ENCODE data around the gene CES4A. TPM values are rescaled to one million over a fixed set of nuclear protein-coding genes. Genes with fewer than 3 reads are reported as not detected.

Gene CES4A
- total and polyA plus RNA-seq, 9 of the 15 experiments (the other 6 are each of a cell fraction or from before 2014, with no cell fraction given), result 0.09 to 0.13 (median 0.11) TPM; not detected in 6

DNA sequence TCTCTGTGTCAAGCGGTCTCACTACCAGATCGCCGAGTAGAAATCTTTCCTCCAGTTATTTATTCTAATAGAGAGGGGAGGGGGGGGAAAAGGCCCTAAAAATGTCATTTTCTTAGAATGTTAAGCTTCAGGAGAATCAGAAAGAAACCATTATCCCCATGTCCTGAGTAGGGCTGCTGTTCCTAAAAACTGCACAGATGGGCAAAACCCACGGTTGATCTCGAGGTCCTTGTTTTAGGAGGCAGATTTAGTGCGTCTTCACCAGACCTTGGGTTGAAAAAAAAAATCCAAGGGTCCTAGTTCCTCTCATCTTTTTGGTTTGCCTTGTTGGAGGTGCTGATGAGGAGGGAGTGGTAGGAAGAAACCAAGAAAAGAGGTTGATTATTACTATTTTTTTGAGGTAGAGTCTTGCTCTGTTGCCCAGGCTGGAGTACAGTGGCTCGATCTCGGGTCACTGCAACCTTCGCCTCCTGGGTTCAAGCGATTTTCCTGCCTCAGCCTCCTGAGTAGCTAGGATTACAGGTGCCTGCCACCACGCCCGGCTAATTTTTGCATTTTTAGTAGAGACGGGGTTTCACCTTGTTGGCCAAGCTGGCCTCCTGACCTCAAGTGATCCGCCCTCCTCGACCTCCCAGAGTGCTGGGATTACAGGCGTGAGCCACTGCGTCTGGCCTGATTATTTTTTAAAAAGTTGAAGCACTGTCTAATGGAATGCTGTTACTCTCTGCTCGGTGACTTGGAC, 42.0 kb downstream of the CES4A start:
- in situ Hi-C loops (cut with MboI), result no loop called here
- Histone ChIP-seq H3K9me3 (replicated peaks; ENCODE audit: control insufficient read depth, insufficient read depth, low read depth, low read length) (no peaks in the 10 kb centered on the region), H3K4me2 (ENCODE audit: insufficient read depth, low read length) (peak overlapping the region; percentile 92), H3K9me1 (ENCODE audit: control insufficient read depth, insufficient read depth, low read length) (no peaks in the 10 kb centered on the region), H3K4me3 (peak overlapping the region; percentile 85), H3K79me2 (ENCODE audit: control insufficient read depth, insufficient read depth, low read length) (peaks cover 68% of the 10 kb centered on the region), H2AFZ (ENCODE audit: low read depth, low read length) (peak overlapping the region; percentile 78), H3K9ac (ENCODE audit: insufficient read depth in 1 of 2, low read depth in 2 of 2, low read length in 2 of 2) (peak overlapping the region; percentile 88 to 99), H4K20me1 (replicated peaks; ENCODE audit: control insufficient read depth, insufficient read depth, low read length) (no peaks in the 10 kb centered on the region; the same call in none of the 2 replicates), H3K27me3 (ENCODE audit: control insufficient read depth in 2 of 2, insufficient read depth in 2 of 2, low read length in 2 of 2) (no peaks in the 10 kb centered on the region), H3K27ac (ENCODE audit: extremely low read depth, low read depth, low read length) (peak overlapping the region; percentile 97), H3K4me1 (replicated peaks in 1 of 2; ENCODE audit: control insufficient read depth in 2 of 2, insufficient read depth in 2 of 2, low read length in 2 of 2) (peaks cover 13 to 29% of the 10 kb centered on the region in 2 experiments), H3K36me3 (ENCODE audit: control insufficient read depth, insufficient read depth, low read length) (peaks cover 35% of the 10 kb centered on the region; the same call in 2 of the 3 replicates)
- no TSS peak for BruUV-seq (replicated peaks)
- intact Hi-C loops (cut with micrococcal nuclease), result no loop called here
- WGBS (ENCODE audit: insufficient coverage, low coverage, missing lambda C conversion rate), result 14% methylated on average over 18 of the region's 18 CpGs
- ATAC-seq (0 out of 3 replicates have a peak, but pooled peaks have one; percentile 4), FAIRE-seq (peak; percentile 66), DNase-seq (ENCODE audit: extremely low read depth in 1 of 4, low spot score in 3 of 4) (peak in 1 of 4 experiments; percentile 47)
- ChIA-PET CTCF (ENCODE audit: low intra/inter-chr PET ratio) (interaction anchor here (0.6 kb wide), 1 partner anchor 150 kb away, joined by 3 read pairs; the partner anchor contains the start of gene PDP2), POLR2A (interaction anchor here (0.7 to 3.8 kb wide), 8 partner anchors 9 to 285 kb away, joined by 3 to 32 read pairs (median 8); no protein-coding TSS in a partner anchor)
- no peak for TF ChIP-seq XRCC4 (IDR thresholded peaks at IDR 0.05; ENCODE audit: extremely low read depth, insufficient read depth, insufficient read length)
- TF ChIP-seq KDM1A (IDR thresholded peaks at IDR 0.05), result peak; percentile 28 to 36; a peak in 2 of 4 replicates
- TF ChIP-seq ZNF121 (CRISPR knock-in tag; conservative IDR thresholded peaks at IDR 0.05), result peak; percentile 78
- peak; percentile 59 for TF ChIP-seq BCOR (IDR thresholded peaks at IDR 0.05)

DNA sequence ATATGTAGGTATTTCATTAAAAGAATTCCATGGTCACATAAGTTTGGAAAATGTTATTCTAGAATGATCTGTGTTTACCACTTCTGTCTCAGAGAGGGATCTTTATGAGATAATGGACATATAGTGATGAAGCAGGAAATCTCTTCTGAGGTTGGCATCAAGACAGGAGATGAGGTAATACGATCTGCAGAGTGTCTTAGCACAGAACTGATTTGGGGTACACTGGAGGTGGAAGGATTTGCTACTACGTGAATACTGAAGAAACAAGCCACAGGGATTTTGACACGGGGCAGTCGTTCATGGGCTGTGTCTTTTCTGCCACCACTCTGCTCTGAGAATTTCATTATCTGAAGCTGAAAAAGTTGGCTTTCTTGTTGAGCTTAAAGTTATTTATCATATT, 46.1 kb downstream of the CES4A start:
- ChIA-PET CTCF (ENCODE audit: low intra/inter-chr PET ratio) (interaction anchor here (0.6 kb wide), 1 partner anchor 51 kb away, joined by 3 read pairs; no protein-coding TSS in a partner anchor), POLR2A (interaction anchor here (1.0 kb wide), 1 partner anchor 8 kb away, joined by 5 read pairs; no protein-coding TSS in a partner anchor)
- Histone ChIP-seq H3K9ac (ENCODE audit: insufficient read depth in 1 of 2, low read depth in 2 of 2, low read length in 2 of 2) (no peak overlapping the region), H3K4me1 (replicated peaks in 1 of 2; ENCODE audit: control insufficient read depth in 2 of 2, insufficient read depth in 2 of 2, low read length in 2 of 2) (peaks cover 8 to 10% of the 10 kb centered on the region in 2 experiments), H3K9me1 (ENCODE audit: control insufficient read depth, insufficient read depth, low read length) (no peaks in the 10 kb centered on the region), H2AFZ (ENCODE audit: low read depth, low read length) (no peak overlapping the region), H3K36me3 (ENCODE audit: control insufficient read depth, insufficient read depth, low read length) (peaks cover 66% of the 10 kb centered on the region; the same call in 2 of the 3 replicates), H3K9me3 (replicated peaks; ENCODE audit: control insufficient read depth, insufficient read depth, low read depth, low read length) (no peaks in the 10 kb centered on the region), H3K4me2 (ENCODE audit: insufficient read depth, low read length) (no peak overlapping the region), H4K20me1 (replicated peaks; ENCODE audit: control insufficient read depth, insufficient read depth, low read length) (no peaks in the 10 kb centered on the region; the same call in none of the 2 replicates), H3K79me2 (ENCODE audit: control insufficient read depth, insufficient read depth, low read length) (peaks cover 89% of the 10 kb centered on the region), H3K4me3 (no peak overlapping the region), H3K27ac (ENCODE audit: extremely low read depth, low read depth, low read length) (no peak overlapping the region), H3K27me3 (ENCODE audit: control insufficient read depth in 2 of 2, insufficient read depth in 2 of 2, low read length in 2 of 2) (no peaks in the 10 kb centered on the region)
- ATAC-seq, result no peak
- FAIRE-seq, result peak; percentile 44
- in situ Hi-C loops (cut with MboI), result no loop called here
- no TSS peak for BruUV-seq (replicated peaks)
- DNase-seq (ENCODE audit: extremely low read depth in 1 of 4, low spot score in 3 of 4), result no peak
- 73% methylated on average over 4 of the region's 4 CpGs for WGBS (ENCODE audit: insufficient coverage, low coverage, missing lambda C conversion rate)
- intact Hi-C loops (cut with micrococcal nuclease), result no loop called here
- TF ChIP-seq TAF9B (IDR thresholded peaks at IDR 0.05; ENCODE audit: partially characterized antibody), result no peak
- TF ChIP-seq MEF2A (IDR thresholded peaks at IDR 0.05; ENCODE audit: control insufficient read depth, low read depth, low read length), result no peak
- no peak for TF ChIP-seq MXI1 (IDR thresholded peaks at IDR 0.05; ENCODE audit: low read depth, low read length)
- TF ChIP-seq, protein P1, sequence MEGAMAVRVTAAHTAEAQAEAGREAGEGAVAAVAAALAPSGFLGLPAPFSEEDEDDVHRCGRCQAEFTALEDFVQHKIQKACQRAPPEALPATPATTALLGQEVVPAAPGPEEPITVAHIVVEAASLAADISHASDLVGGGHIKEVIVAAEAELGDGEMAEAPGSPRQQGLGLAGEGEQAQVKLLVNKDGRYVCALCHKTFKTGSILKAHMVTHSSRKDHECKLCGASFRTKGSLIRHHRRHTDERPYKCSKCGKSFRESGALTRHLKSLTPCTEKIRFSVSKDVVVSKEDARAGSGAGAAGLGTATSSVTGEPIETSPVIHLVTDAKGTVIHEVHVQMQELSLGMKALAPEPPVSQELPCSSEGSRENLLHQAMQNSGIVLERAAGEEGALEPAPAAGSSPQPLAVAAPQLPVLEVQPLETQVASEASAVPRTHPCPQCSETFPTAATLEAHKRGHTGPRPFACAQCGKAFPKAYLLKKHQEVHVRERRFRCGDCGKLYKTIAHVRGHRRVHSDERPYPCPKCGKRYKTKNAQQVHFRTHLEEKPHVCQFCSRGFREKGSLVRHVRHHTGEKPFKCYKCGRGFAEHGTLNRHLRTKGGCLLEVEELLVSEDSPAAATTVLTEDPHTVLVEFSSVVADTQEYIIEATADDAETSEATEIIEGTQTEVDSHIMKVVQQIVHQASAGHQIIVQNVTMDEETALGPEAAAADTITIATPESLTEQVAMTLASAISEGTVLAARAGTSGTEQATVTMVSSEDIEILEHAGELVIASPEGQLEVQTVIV (CRISPR knock-in tag; IDR thresholded peaks at IDR 0.05; ENCODE audit: borderline replicate concordance), result no peak
- no peak for TF ChIP-seq CBX3 (IDR thresholded peaks at IDR 0.05; ENCODE audit: borderline replicate concordance in 1 of 2, low read length in 2 of 2)
- no peak for TF ChIP-seq BHLHE40 (IDR thresholded peaks at IDR 0.05; ENCODE audit: low read length)
- TF ChIP-seq CHD4 (IDR thresholded peaks at IDR 0.05; ENCODE audit: insufficient read depth, insufficient replicate concordance, low read depth, low read length, poor library complexity, severe bottlenecking), result no peak
- no peak for TF ChIP-seq NR4A1 (CRISPR knock-in tag; IDR thresholded peaks at IDR 0.05)
- no peak for TF ChIP-seq NR4A1 (tag; IDR thresholded peaks at IDR 0.05)

Data from K562 (cell line).